Measurements from ENCODE around the gene HOXA9. TPM values are rescaled to one million over a fixed set of nuclear protein-coding genes. Genes with fewer than 3 reads are reported as not detected.

Gene HOXA9
- total RNA-seq, 1 donor from 2014 or later: not detected

GRCh38 chr7:27149842-27150567, 15.3 kb downstream of the HOXA9 start:
- H3K27me3 Mint-ChIP-seq (ENCODE audit: low read depth, unreplicated experiment): peaks cover 86% of the 10 kb centered on the region
- H3K9ac ChIP-seq (ENCODE audit: low read length): no peak overlapping the region
- H3K9me3 ChIP-seq (ENCODE audit: insufficient read depth, low read depth, low read length): peaks cover 30% of the 10 kb centered on the region
- no peaks in the 10 kb centered on the region for H3K4me1 Mint-ChIP-seq (ENCODE audit: low read depth, unreplicated experiment)
- H3K4me2 ChIP-seq (ENCODE audit: low read length): peak overlapping the region; percentile 85
- H3K27me3 ChIP-seq (ENCODE audit: insufficient read depth, low read length): peaks cover 95% of the 10 kb centered on the region
- no peaks in the 10 kb centered on the region for H3K36me3 Mint-ChIP-seq (ENCODE audit: low read depth, unreplicated experiment)
- H3K9me3 Mint-ChIP-seq (ENCODE audit: unreplicated experiment): peaks cover 57% of the 10 kb centered on the region
- H3K4me1 ChIP-seq (ENCODE audit: insufficient read depth, low read length): peaks cover 9% of the 10 kb centered on the region
- DNase-seq (ENCODE audit: low read depth) (no peak), FAIRE-seq (no peak)
- peak overlapping the region; percentile 41 for H3K27ac Mint-ChIP-seq (ENCODE audit: unreplicated experiment)
- H2AFZ ChIP-seq (ENCODE audit: low read depth, low read length): peak overlapping the region; percentile 66
- no peaks in the 10 kb centered on the region for H3K36me3 ChIP-seq (ENCODE audit: insufficient read depth, low read length)
- no peak overlapping the region for H3K4me3 Mint-ChIP-seq (ENCODE audit: unreplicated experiment)
- no peaks in the 10 kb centered on the region for H3K79me2 ChIP-seq (ENCODE audit: insufficient read depth, low read length)
- no peak for TF ChIP-seq EZH2 (IDR thresholded peaks at IDR 0.05; ENCODE audit: insufficient read depth, low read length)
- no peak for TF ChIP-seq CTCF (IDR thresholded peaks at IDR 0.05; ENCODE audit: insufficient read depth, low read depth, low read length)
- H3K4me3 ChIP-seq (ENCODE audit: insufficient read depth, low read depth, low read length): no peak overlapping the region
- no peak overlapping the region for H3K27ac ChIP-seq (ENCODE audit: low read depth, low read length)
- no peaks in the 10 kb centered on the region for H4K20me1 ChIP-seq (ENCODE audit: insufficient read depth, low read length)

GRCh38 chr7:27148756-27149641, 16.3 kb downstream of the HOXA9 start:
- H3K4me2 ChIP-seq (ENCODE audit: low read length): no peak overlapping the region
- H3K9me3 ChIP-seq (ENCODE audit: insufficient read depth, low read depth, low read length): peaks cover 25% of the 10 kb centered on the region
- no peak overlapping the region for H3K4me3 ChIP-seq (ENCODE audit: insufficient read depth, low read depth, low read length)
- H3K27me3 ChIP-seq (ENCODE audit: insufficient read depth, low read length): peaks cover 95% of the 10 kb centered on the region
- H3K4me3 Mint-ChIP-seq (ENCODE audit: unreplicated experiment): no peak overlapping the region
- H3K79me2 ChIP-seq (ENCODE audit: insufficient read depth, low read length): no peaks in the 10 kb centered on the region
- H2AFZ ChIP-seq (ENCODE audit: low read depth, low read length): no peak overlapping the region
- no peaks in the 10 kb centered on the region for H3K4me1 Mint-ChIP-seq (ENCODE audit: low read depth, unreplicated experiment)
- H4K20me1 ChIP-seq (ENCODE audit: insufficient read depth, low read length): peaks cover 1% of the 10 kb centered on the region
- no peaks in the 10 kb centered on the region for H3K36me3 Mint-ChIP-seq (ENCODE audit: low read depth, unreplicated experiment)
- H3K9me3 Mint-ChIP-seq (ENCODE audit: unreplicated experiment): peaks cover 57% of the 10 kb centered on the region
- no peak overlapping the region for H3K27ac Mint-ChIP-seq (ENCODE audit: unreplicated experiment)
- peak; percentile 9 for FAIRE-seq
- H3K9ac ChIP-seq (ENCODE audit: low read length): no peak overlapping the region
- H3K27me3 Mint-ChIP-seq (ENCODE audit: low read depth, unreplicated experiment): peaks cover 85% of the 10 kb centered on the region
- H3K36me3 ChIP-seq (ENCODE audit: insufficient read depth, low read length): no peaks in the 10 kb centered on the region
- no peak for TF ChIP-seq EZH2 (IDR thresholded peaks at IDR 0.05; ENCODE audit: insufficient read depth, low read length)
- H3K27ac ChIP-seq (ENCODE audit: low read depth, low read length): no peak overlapping the region
- H3K4me1 ChIP-seq (ENCODE audit: insufficient read depth, low read length): peaks cover 5% of the 10 kb centered on the region
- no peak for DNase-seq (ENCODE audit: low read depth)

- FAIRE-seq (no peak), DNase-seq (ENCODE audit: low read depth) (no peak)
- Histone ChIP-seq H3K36me3 (ENCODE audit: insufficient read depth, low read length) (no peaks in the 10 kb centered on the region), H3K9me3 (ENCODE audit: insufficient read depth, low read depth, low read length) (peaks cover 22% of the 10 kb centered on the region), H3K79me2 (ENCODE audit: insufficient read depth, low read length) (no peaks in the 10 kb centered on the region), H3K4me2 (ENCODE audit: low read length) (no peak overlapping the region), H3K4me3 (ENCODE audit: insufficient read depth, low read depth, low read length) (no peak overlapping the region), H3K4me1 (ENCODE audit: insufficient read depth, low read length) (peaks cover 5% of the 10 kb centered on the region), H4K20me1 (ENCODE audit: insufficient read depth, low read length) (peaks cover 2% of the 10 kb centered on the region), H3K27ac (ENCODE audit: low read depth, low read length) (no peak overlapping the region), H3K27me3 (ENCODE audit: insufficient read depth, low read length) (peaks cover 95% of the 10 kb centered on the region), H3K9ac (ENCODE audit: low read length) (no peak overlapping the region), H2AFZ (ENCODE audit: low read depth, low read length) (no peak overlapping the region)
- Mint-ChIP-seq H3K36me3 (ENCODE audit: low read depth, unreplicated experiment) (no peaks in the 10 kb centered on the region), H3K4me3 (ENCODE audit: unreplicated experiment) (no peak overlapping the region), H3K27me3 (ENCODE audit: low read depth, unreplicated experiment) (peaks cover 82% of the 10 kb centered on the region), H3K9me3 (ENCODE audit: unreplicated experiment) (peaks cover 55% of the 10 kb centered on the region), H3K27ac (ENCODE audit: unreplicated experiment) (no peak overlapping the region), H3K4me1 (ENCODE audit: low read depth, unreplicated experiment) (no peaks in the 10 kb centered on the region)
- TF ChIP-seq EZH2 (IDR thresholded peaks at IDR 0.05; ENCODE audit: insufficient read depth, low read length) (peak; percentile 62), CTCF (IDR thresholded peaks at IDR 0.05; ENCODE audit: insufficient read depth, low read depth, low read length) (no peak)
Measured at GRCh38 chr7:27148031-27148755, 17.1 kb downstream of the HOXA9 start.

Data from astrocyte (in vitro differentiated cells and primary cell).